HT1080 (cell line): ENCODE data around the gene LYZL4. TPM values are rescaled to one million over a fixed set of nuclear protein-coding genes. Genes with fewer than 3 reads are reported as not detected.

ENCODE experiments used
- DNase-seq: peaks from one replicate; pipeline ENCODE4 v3.0.0-alpha.2; 2015; ENCODE audit warnings: low read depth
- polyA plus RNA-seq, 2 experiments: library from polyadenylated mRNA; depleted of rRNA; stranded (reverse); fragments of >200 nt; gene quantifications; 2 replicates each; pipeline ENCODE4 v1.2.3, GENCODE V29; 2015
- total RNA-seq: library from RNA; depleted of rRNA; stranded (reverse); fragments of >200 nt; shearing (Covaris generic); gene quantifications from 2 replicates; pipeline ENCODE4 v1.2.3, GENCODE V29; 2014; rRNA removed

The LYZL4 gene
- not detected in 2 replicates for total RNA-seq
- not detected in 2 replicates for polyA plus RNA-seq (2015; cell fraction: cytosol; rRNA removed)
- not detected in 2 replicates for polyA plus RNA-seq (2015; cell fraction: nucleus; rRNA removed)

- no peak for DNase-seq
Measured at GRCh38 chr3:42410370-42411131, at the start of gene LYZL4. TSS of gene LYZL4 (minus strand) at chr3:42410610. CDS start at chr3:42407251, 3,359 bp downstream.

- DNase-seq: no peak
Measured at GRCh38 chr3:42459151-42459550, 48.7 kb upstream of the LYZL4 start.

GRCh38 chr3:42456211-42456610 is 45.8 kb upstream of the LYZL4 start:
- no peak for DNase-seq

- DNase-seq: no peak
Measured at GRCh38 chr3:42451546-42452230, 41.3 kb upstream of the LYZL4 start.

GRCh38 chr3:42451116-42451515 is 40.7 kb upstream of the LYZL4 start:
- DNase-seq: no peak

GRCh38 chr3:42450567-42450966 is 40.2 kb upstream of the LYZL4 start:
- no peak for DNase-seq

DNA sequence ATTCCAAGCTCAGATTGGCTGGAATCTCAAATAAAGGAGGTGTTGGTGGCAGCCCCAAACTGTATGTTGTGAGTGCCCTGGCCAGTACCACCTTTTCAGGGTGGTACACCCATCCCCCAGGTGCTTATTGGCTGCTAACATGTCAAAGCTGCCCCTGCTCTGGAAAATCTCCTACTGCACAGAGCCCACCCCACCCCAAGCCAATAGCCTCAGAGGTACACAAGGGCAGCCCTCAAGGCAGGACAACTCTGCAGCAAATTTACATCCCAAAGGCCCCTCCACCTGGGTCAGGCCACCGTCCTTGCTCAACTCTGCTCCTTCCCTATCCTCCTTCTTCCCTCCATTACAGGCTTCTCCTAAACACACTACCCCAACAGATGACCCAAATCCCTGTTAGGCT is 37.1 kb upstream of the LYZL4 start:
- no peak for DNase-seq

DNA sequence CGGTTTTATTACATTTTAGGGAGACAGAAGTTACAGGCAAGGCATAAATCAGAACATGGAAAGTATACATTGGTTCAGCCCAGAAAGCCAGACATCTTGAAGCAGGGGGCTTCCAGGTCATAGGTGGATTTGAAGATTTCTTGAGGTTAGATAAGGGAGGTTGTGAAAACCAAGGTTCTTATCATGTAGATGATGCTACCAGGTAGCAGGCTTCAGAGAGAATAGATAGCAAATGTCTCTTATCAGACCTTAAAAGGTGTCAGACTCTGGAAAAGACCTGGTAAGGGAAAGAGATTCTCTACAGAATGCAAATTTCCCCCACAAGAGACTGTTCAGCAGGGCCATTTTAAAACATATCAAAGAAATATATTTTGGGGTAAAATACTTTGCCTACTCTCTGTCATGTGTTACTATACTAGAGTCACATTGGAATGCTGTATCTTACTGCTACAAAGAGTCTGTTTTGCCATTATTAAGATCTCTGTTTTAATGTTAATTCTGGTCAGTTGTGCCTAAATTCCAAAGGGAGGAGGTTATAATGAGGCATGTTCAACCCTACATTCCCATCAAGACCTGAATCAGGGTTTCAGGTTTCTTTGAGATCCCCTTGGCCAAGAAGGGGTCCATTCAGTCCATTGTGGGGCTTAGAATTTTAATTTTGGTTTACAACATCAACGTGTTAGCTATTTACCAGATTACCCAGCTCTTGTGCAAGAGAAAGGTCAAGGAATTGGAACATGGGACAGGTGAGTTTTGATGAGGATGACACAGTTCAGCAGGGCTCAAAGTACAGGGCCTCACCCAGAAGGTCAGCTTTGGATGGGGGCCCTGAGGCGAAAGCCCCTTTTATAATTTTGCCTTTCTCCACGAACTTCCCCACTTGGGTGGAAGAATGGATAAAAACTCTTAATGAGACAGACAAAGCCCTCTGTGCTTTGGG is 36.0 kb upstream of the LYZL4 start:
- DNase-seq: no peak

GRCh38 chr3:42443819-42444436 is 33.5 kb upstream of the LYZL4 start:
- peak; percentile 72 for DNase-seq

- DNase-seq: no peak
Measured at GRCh38 chr3:42443292-42443691, 32.9 kb upstream of the LYZL4 start.

DNA sequence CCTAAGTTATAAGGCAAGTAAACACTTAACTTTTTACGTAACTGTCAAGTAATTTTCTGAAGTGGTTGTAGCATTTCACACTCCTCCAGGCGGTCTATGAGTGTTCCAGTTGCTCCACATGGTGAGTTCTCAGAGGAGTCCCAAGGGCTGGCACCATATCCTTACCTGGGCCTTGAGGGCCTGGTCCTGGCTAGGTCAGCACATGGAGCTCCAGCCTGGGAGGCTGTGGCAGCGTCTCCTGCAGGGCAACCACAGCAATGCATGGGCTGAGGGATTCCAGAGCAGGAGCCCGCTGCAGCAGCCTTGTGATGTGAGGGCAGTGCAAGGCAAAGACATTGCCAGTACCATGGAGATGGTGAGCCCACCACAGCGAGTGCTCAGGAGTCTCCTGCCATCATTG is 32.2 kb upstream of the LYZL4 start:
- DNase-seq: no peak

DNA sequence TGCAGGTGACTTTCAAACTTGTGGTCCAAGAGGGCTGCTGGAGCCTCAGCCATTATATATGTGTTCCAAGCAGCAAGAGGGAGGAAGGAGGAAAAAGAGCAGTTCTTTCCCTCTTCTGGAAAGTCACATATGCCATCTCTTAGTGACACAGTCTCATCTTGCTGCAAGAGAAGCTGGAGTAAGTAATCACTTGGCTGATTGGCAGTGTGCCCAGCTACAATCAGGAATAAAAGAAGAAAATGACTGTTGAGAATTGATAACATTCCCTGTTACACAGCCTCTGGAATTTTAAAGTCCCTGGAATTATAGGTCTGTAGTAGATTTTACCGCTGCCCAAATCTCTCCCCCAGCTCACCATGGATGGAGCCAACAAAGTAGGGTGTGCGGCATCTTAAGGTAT is 31.4 kb upstream of the LYZL4 start:
- DNase-seq: no peak

DNA sequence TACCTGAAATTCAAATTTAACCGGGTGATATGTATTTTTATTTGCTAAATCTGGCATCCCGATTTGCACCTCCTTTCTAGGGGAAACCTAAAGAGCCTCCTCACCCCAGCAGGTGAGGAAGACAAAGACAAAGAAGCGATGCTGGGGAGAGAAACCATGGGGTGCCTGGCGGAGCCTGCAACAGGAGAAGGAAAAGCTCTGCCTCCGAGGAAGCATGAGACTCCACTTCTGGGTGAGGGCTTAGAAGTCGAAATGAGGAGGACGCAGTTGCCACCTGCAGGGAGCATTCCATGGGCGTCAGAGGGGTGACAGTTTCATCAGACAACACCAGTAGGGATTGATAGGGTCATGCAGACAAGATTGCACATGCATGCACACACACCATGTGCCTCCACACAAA is 30.5 kb upstream of the LYZL4 start:
- no peak for DNase-seq

DNA sequence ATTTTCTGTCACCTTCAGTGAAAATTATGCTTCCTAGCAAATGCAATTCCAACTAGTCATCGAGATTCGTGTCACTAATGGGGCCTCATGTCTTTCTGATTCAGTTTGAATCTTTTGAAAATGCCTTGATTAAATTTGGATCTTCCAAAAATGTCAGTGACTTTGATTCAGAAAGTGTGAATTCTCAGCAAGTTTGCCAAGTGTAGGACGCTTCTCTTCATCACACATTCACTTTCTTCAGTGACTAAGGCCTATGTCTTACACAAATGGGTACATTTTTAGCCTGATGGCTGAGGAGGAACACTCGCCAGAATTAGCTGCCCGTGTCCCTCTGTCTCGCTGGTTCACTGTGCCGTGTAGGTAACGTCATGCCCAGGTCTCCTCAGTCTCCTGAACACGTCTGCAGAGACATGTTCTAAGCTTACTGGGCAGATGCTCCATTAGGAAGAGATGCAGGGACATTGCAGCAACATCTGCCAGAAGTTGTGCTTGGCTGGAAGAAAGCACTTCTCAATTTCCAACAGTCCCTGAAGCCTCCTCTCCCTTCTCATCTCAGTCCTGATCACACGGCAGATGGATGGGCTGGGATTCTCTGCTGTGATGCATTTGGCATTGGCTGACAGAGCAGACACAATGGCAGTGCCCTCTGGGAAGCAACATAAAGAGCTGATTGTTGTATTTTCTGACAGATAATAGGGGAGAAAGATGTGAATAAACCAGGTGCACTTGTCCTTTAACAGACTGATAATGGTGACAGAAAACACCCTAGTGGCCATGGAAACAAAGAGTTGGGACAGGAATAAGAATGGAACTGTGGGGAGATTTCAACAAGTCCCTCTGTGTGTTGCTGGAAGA is 29.1 kb upstream of the LYZL4 start:
- no peak for DNase-seq

GRCh38 chr3:42438758-42439157 is 28.3 kb upstream of the LYZL4 start:
- no peak for DNase-seq

DNA sequence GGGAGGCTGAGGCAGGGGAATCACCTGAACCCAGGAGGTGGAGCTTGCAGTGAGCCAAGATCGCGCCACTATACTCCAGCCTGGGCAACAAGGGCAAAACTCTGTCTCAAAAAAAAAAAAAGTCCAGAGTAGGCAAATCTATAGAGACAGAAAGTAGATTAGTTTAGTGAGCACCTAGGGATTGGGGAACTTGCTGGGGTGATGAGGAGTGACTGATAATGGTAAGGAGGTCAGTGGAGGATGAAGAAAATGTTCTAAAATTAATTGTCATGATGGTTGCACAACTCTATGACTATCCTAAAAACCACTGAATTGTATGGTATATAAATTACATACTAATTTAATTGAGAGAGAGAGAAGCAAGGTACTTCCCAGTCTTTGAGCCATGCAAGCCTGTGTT is 27.8 kb upstream of the LYZL4 start:
- no peak for DNase-seq

- no peak for DNase-seq
Measured at GRCh38 chr3:42434777-42435380, 24.5 kb upstream of the LYZL4 start.

- no peak for DNase-seq
Measured at GRCh38 chr3:42432485-42432884, 22.1 kb upstream of the LYZL4 start.

GRCh38 chr3:42430781-42431532 is 20.5 kb upstream of the LYZL4 start:
- no peak for DNase-seq
